HG03571 (cell line): ENCODE measurements around the gene KRT40.
"Not testable (repeated sequence)": the region's sequence is repeated elsewhere in the genome, so short reads cannot be mapped to it uniquely, and the experiment has no call there.

ENCODE experiments used
- ATAC-seq: cut with Tn5 transposase; IDR thresholded peaks from one replicate; pipeline ENCODE4 v1.9.1; 2021; ENCODE audit not compliant: unreplicated experiment

KRT40 gene

DNA sequence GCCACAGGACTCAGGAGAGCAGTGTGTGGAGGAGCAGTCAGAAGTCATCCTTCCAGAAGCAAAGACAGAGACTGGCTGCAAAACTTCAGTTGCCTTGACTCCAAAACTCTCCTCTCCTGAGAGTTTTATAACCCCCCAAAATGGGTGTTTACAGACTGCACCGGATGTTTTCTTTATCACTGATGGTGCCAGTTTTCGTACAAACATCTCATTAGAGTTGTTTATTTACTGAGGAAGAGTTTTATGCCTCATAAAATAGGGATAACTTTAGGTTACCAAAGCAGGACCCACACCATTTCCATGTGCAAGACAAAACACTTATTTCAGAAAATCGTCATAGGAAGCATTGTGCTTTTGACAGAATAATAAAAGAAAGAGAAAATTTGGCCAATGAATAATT is at the start of gene KRT40:
KRT40 (minus strand) TSS at position 101 of the 400 bp plus-strand sequence; CDS start at position 48, 53 bp downstream.
- ATAC-seq: no peak

- ATAC-seq: no peak
Measured at GRCh38 chr17:41029633-41030245, 45.6 kb upstream of the KRT40 start, which contains the start of gene KRTAP1-4. Gene KRTAP1-4, minus strand, starts transcription at chr17:41030195. Its CDS starts 117 bp downstream, at chr17:41030078.

DNA sequence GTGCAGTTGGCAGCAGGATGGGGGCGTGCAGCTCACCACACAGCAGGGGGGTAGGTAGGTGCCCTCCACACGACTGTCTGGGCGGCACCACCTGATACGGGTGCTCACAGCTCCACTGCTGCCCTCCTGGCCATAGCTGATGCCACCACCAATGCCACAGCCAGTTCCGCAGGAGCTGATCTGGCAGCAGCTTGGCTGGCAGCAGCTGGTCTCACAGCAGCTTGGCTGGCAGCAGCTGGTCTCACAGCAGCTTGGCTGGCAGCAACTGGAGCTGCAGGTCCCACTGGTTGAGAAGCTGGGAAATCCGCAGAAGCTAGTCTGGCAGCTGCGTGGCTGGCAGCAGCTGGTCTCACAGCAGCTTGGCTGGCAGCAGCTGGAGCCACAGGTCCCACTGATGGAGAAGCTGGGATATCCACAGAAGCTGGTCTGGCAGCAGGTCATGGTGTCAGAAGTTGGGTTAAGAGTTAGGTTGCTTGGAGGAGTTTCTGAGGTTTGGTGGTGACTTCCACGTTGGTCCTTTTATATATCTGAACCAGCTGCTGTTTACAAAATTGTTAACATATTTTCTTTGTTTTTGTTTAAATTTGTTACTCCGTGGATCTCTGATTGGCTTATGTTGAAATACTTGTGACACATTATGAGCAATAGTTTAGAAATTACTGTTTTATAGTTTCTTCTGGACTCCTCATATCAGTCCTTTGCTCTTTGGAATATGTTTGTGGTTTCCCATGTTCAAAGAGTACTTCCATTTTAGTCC is 42.8 kb upstream of the KRT40 start, which contains the start of gene KRTAP1-5:
KRTAP1-5 (minus strand) TSS at position 494 of the 757 bp plus-strand sequence; CDS start at position 441, 53 bp downstream.
- ATAC-seq: no peak

DNA sequence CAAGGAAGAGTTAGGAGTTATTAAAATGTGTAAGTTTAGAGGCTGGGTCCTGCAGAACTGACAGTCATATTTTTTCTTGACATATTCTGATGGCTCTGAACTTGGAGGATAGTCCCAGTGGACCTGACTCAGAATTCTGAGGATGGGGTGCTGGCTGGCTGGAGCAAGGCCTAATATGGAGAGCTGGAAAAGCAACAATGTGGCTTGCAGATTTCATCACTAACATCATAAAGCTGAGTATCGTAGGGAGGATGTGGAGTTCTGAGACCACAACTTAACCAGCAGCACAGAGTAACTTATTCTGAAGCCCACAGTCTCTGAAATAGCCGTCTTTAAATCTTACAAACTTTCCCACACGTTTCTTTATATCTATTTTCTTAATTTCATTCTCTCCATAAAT is 40.6 kb upstream of the KRT40 start:
- ATAC-seq: no peak

GRCh38 chr17:41020336-41020735 is 36.2 kb upstream of the KRT40 start:
- ATAC-seq: no peak

GRCh38 chr17:41019415-41019814 is 35.3 kb upstream of the KRT40 start:
- no peak for ATAC-seq

DNA sequence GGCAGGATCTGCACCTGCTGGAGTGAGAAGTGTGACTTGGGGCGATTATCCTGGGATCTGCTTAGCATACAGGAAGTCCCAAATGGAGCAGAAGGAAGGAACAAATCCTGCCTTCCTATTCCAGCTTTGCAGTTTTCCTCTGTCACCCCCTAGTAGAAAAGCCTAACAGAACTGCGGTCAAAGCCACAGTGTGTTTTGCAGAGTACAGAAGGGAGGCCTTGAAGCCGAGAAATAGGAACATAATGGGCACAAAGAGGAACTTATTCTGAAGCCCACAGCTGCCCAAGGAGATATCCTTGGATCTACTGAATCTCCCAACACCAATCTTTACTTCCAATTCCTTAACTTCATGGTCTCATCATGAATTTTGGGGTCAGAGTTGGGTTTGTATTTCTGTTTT is 34.4 kb upstream of the KRT40 start:
- no peak for ATAC-seq

GRCh38 chr17:41016578-41017215 is 32.6 kb upstream of the KRT40 start:
- no peak for ATAC-seq

DNA sequence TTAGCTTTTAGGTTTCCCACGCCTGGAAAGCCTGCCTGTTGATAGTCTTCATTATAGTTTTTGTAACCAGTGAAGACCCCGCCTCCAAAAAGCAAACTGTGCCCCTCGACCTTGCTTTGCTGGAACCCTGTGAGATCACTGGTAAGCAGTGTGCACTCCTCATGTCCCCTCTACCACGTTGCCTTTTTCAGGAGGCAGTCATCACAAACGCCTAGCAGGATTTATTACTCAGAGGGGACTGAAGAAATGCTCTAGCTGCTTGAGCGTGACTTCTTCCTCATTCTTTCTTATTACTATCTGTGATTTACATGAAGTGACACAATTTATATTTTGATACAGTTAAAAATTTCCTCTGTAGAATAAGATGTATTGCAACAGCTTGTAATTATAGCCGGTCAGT is 31.3 kb upstream of the KRT40 start:
- ATAC-seq: no peak

DNA sequence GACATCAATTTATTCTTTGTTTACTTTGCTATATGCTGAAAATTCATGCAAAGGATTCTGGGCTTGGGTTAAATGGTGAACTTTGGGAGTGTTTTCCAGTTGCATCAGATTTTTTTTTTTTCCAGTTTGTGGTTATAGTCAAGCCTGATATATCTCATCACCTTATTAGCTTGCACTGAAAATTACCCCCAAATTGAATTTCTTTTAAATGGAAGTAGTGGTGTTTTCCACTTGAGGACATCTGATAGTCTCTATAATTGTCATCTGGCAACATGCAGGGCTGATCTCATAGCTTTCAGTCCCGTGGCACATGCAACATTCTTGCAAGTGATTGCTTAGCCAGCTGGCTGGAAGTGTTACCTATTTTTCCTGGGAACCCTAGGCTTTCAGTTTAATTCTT is 29.5 kb upstream of the KRT40 start:
- ATAC-seq: no peak

GRCh38 chr17:41013181-41013580 is 29.1 kb upstream of the KRT40 start:
- no peak for ATAC-seq

DNA sequence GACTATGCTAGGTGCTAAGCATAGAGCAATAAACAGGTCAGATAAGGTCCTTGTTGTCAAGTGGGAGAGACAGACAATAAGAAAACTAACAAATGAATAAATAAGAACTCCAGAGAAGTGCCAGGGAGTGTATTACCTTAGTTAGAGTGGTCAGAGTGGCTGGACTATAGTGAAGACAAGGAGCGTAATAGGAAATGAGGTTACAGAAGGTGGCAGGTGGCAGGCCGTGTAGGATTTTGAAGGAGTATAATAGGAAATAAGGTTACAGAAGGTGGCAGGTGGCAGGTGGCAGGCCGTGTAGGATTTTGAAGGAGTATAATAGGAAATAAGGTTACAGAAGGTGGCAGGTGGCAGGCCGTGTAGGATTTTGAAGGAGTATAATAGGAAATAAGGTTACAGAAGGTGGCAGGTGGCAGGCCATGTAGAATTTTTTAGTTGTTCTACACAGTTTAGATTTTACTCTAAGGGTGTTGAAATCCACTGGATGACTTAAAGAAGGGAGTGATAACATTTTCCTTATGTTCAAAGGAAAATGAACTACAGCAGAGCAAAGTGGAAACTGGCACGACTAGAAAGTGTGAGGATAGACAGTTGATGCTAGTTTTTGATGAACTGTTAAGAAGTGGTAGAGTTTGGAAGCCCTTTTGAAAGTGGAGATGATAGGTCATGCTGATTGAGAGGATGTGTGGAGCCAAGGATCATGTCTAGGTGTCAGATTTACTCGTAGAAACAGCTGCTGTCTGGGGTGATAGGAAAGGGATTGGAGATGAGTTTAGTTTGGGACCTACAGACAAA is 28.4 kb upstream of the KRT40 start:
- no peak for ATAC-seq

DNA sequence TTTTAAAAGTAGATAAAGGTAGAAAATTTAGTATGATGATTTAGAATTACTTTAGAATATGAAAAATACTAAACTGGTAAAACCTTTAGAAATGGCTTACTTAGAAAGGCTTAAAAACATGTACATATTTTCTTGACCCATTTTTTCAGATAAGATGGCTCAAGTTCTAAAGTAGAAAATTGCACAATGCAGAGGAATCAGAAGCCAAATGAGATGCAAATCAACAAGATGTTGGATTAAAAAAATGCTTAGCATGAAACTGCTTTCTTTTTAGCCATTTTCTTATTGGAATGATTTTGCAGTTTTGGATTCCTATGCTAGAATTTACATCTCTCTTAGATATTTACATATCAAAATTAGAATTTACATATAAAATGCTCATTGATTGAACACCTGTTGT is 26.3 kb upstream of the KRT40 start:
- no peak for ATAC-seq

DNA sequence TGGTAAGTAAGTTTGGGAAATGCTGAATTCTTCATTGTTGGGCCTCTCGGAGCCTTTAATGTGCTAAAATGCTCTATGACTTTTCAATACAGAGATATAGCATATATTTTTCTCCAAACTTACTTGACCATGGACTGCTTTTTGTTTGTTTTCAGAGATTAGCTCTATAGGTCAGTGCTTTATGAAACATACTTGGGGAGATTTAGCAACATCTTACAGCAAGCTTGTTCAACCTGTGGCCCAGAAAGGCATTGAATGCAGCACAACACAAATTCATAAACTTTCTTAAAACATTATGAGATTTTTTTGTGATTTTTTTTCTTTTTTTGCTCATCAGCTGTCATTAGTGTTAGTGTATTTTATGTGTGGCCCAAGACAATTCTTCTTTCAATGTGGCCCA is 25.8 kb upstream of the KRT40 start:
- ATAC-seq: no peak

- no peak for ATAC-seq
Measured at GRCh38 chr17:41009301-41009760, 25.2 kb upstream of the KRT40 start.

DNA sequence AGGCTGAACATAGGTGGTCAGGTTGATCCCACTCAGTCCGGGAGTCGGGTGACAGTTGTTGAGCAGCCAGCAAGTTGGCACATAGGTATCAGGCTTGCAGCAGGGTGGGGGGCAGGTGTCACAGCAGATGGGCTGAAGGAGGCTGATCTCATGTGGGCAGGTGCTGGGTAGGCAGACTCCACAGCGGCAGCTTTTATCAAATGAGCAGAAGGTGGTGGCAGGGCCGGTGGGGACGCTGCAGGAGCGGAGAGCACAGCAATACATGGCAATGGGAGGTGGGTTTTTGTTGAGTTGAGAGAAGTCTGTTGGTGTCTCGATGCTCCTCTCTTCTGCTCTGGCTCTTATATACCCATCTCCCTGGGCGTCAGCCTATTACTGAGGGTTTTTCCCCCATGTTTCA is 24.7 kb upstream of the KRT40 start, which contains the start of gene KRTAP3-1:
KRTAP3-1 (minus strand) TSS at position 318 of the 400 bp plus-strand sequence; CDS start at position 264, 54 bp downstream.
- no peak for ATAC-seq

GRCh38 chr17:41004397-41004796 is 20.3 kb upstream of the KRT40 start:
- no peak for ATAC-seq

GRCh38 chr17:41003926-41004325 is 19.8 kb upstream of the KRT40 start:
- ATAC-seq: no peak

DNA sequence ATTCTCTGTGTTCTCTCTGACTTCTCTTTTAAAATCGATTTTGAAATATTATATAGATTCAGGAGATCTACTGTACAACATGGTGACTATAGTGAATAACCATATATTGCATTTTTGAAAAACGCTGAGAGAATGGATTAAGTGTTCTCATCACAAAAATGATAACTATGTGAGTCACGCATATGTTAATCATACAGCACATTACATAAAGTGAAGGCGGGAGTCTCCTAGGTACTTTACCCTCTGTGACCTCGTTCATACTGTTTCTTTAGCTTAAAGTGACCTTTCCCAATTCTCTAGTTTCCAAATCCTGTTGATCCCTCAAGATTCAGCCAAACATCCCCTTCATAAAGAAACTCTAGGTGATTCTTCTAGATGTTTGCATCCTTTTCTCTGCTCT is 18.7 kb upstream of the KRT40 start:
- no peak for ATAC-seq

DNA sequence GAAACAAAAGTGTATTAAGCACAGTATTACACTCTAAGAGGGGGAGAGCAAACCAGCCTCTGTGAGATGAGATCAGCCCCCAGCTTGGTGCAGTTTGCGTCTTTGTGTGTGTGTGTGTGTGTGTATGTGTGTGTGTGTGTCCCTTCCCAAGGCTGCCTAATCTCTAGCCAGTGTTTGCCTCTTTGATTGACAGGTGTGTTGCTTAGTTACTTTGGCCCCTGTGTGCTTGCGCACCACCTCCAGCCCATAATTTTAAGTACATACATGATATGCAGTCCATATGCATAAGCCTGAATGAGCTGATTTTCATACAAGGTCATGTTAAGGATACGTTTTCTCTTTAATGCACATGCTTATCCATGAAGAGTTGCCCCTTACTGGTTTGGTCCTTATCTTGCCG is 17.7 kb upstream of the KRT40 start:
- no peak for ATAC-seq

DNA sequence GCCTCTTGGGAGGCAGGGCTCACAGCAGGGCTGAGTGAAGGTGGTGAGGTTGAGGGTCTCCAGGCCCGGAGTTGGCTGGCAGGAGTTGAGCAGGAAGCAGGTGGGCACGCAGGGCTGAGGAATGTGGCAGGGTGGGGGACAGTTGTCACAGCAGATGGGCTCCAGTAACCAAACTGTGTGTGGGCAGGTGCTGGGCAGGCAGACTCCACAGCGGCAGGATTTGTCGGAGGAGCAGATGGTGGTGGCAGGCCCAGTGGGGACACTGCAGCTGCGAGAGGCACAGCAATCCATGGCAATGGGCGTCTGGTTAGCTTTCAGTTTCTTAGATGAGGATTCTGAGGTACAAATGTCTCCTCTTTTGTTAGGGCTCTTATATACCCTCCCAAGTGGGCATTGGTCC is 15.4 kb upstream of the KRT40 start, which contains the start of gene KRTAP3-2:
KRTAP3-2 (minus strand) TSS at position 344 of the 400 bp plus-strand sequence; CDS start at position 291, 53 bp downstream.
- not testable (repeated sequence) for ATAC-seq
